Measurements from ENCODE around the gene PELI1.
A peak's percentile ranks its signal among the peaks of the same experiment; 100 is the strongest.
"Not testable (repeated sequence)": the region's sequence is repeated elsewhere in the genome, so short reads cannot be mapped to it uniquely, and the experiment has no call there.

PELI1 gene

GRCh38 chr2:64120008-64120407, 24.2 kb downstream of the PELI1 start:
- peak; percentile 19 for DNase-seq

GRCh38 chr2:64119369-64119768, 24.9 kb downstream of the PELI1 start:
- no peak for DNase-seq

GRCh38 chr2:64115808-64116598, 28.2 kb downstream of the PELI1 start:
- no peak for DNase-seq

- DNase-seq: no peak
Measured at GRCh38 chr2:64114912-64115277, 29.3 kb downstream of the PELI1 start.

- no peak for DNase-seq
Measured at GRCh38 chr2:64114063-64114911, 29.9 kb downstream of the PELI1 start.

- no peak for DNase-seq
Measured at GRCh38 chr2:64112016-64112415, 32.2 kb downstream of the PELI1 start.

- DNase-seq: no peak
Measured at GRCh38 chr2:64111426-64111825, 32.8 kb downstream of the PELI1 start.

GRCh38 chr2:64108666-64109241, 35.5 kb downstream of the PELI1 start:
- DNase-seq: no peak

- DNase-seq: no peak
Measured at GRCh38 chr2:64106481-64106880, 37.7 kb downstream of the PELI1 start.

GRCh38 chr2:64105670-64106461, 38.4 kb downstream of the PELI1 start:
- no peak for DNase-seq

- no peak for DNase-seq
Measured at GRCh38 chr2:64104933-64105332, 39.3 kb downstream of the PELI1 start.

GRCh38 chr2:64102736-64103135, 41.5 kb downstream of the PELI1 start:
- not testable (repeated sequence) for DNase-seq

GRCh38 chr2:64101141-64101591, 43.1 kb downstream of the PELI1 start:
- no peak for DNase-seq

GRCh38 chr2:64100584-64100983, 43.6 kb downstream of the PELI1 start:
- DNase-seq: not testable (repeated sequence)

- no peak for DNase-seq
Measured at GRCh38 chr2:64094663-64095382, 49.4 kb downstream of the PELI1 start.

- no peak for DNase-seq
Measured at GRCh38 chr2:64093341-64093740, 50.9 kb downstream of the PELI1 start.

- DNase-seq: no peak
Measured at GRCh38 chr2:64092502-64092901, 51.7 kb downstream of the PELI1 start.

GRCh38 chr2:64090264-64090663, 54.0 kb downstream of the PELI1 start:
- DNase-seq: no peak

- no peak for DNase-seq
Measured at GRCh38 chr2:64086347-64087082, 57.7 kb downstream of the PELI1 start.

- no peak for DNase-seq
Measured at GRCh38 chr2:64085936-64086335, 58.3 kb downstream of the PELI1 start.

- DNase-seq: no peak
Measured at GRCh38 chr2:64081046-64081445, 63.2 kb downstream of the PELI1 start.

Measured in NCI-H524 treated with DMSO at 0.1 percent for 48 hours (cell line).